Activated T-cell treated with anti-CD3 and anti-CD28 coated beads for 1 hour (primary cell): ENCODE results near the gene PTPRK.

Experiments used
- DNase-seq: peaks from one replicate; pipeline ENCODE4 v3.0.0-alpha.2; 2020; ENCODE audit warnings: low read depth

PTPRK gene

DNA sequence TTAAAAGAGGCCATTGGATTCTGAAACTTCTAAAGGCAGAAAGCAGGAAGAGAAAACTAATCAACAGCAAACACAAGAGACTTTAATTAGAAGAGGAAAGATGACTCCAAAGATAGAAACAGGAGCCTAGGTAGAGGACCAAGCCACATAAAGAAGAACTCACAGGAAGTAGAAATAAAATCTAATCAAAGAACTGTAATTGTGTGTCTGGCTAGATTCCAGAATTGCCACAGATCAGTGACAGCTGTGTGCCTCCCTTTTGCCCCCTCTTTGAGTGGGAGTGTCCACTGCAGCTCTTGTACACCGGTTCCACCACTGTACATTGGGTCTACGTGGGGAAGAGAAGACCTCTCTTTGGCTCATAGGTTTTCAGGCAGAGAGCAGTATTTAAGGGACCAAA is 597.3 kb downstream of the PTPRK start:
- DNase-seq = no peak

GRCh38 chr6:127921982-127922381 is 598.4 kb downstream of the PTPRK start:
- no peak for DNase-seq

DNA sequence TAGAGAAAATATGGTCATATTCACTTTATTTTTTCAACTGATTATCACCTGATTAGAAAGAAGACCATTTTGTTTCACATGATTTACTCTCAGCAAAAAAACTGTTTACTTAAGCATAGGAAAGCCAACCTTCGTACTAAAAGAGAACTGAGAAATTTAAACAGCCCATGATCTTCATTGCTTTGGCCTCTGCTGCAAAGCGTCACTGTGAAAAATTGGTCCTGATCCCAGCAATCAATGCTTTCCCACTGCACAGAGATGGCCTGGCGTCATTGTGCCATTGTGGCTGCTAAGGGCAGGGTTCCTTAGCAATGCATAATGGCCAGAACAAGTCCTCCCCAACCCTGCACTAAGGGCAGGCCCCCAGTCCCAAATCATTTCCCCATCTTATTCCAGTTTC is 599.6 kb downstream of the PTPRK start:
- DNase-seq = no peak
